ENCODE measurements around the gene PAX7. TPM values are rescaled to one million over a fixed set of nuclear protein-coding genes. Genes with fewer than 3 reads are reported as not detected.

Gene PAX7
- total RNA-seq, 2 donors from 2014 or later: not detected

- DNase-seq (no peak), ATAC-seq (no peak)
- intact Hi-C loops (cut with DNase I, micrococcal nuclease): no loop called here
Measured at GRCh38 chr1:18638835-18639364, 8.3 kb downstream of the PAX7 start.

- DNase-seq (no peak), ATAC-seq (no peak)
- intact Hi-C loops (cut with DNase I, micrococcal nuclease): no loop called here
Measured at GRCh38 chr1:18639368-18640055, 8.9 kb downstream of the PAX7 start.

GRCh38 chr1:18640228-18641004 is 9.8 kb downstream of the PAX7 start:
- intact Hi-C loops (cut with DNase I, micrococcal nuclease): no loop called here
- DNase-seq (no peak), ATAC-seq (no peak)

- intact Hi-C loops (cut with DNase I, micrococcal nuclease): no loop called here
- no peak for DNase-seq
- ATAC-seq: no peak
Measured at GRCh38 chr1:18641005-18641941, 10.6 kb downstream of the PAX7 start.

GRCh38 chr1:18642278-18643095 is 11.8 kb downstream of the PAX7 start:
- intact Hi-C loops (cut with DNase I, micrococcal nuclease): no loop called here
- no peak for DNase-seq
- ATAC-seq: no peak

GRCh38 chr1:18643154-18644012 is 12.7 kb downstream of the PAX7 start:
- DNase-seq: no peak
- intact Hi-C loops (cut with DNase I, micrococcal nuclease): no loop called here
- ATAC-seq: peak; percentile 23

- DNase-seq: no peak
- intact Hi-C loops (cut with DNase I, micrococcal nuclease): no loop called here
- no peak for ATAC-seq
Measured at GRCh38 chr1:18644013-18644399, 13.4 kb downstream of the PAX7 start.

- intact Hi-C loops (cut with DNase I, micrococcal nuclease): no loop called here
- DNase-seq: no peak
- ATAC-seq: no peak
Measured at GRCh38 chr1:18644446-18644845, 13.8 kb downstream of the PAX7 start.

GRCh38 chr1:18644973-18645746 is 14.5 kb downstream of the PAX7 start:
- intact Hi-C loops (cut with DNase I, micrococcal nuclease): no loop called here
- no peak for DNase-seq
- no peak for ATAC-seq

GRCh38 chr1:18645747-18646090 is 15.1 kb downstream of the PAX7 start:
- ATAC-seq (no peak), DNase-seq (no peak)
- intact Hi-C loops (cut with DNase I, micrococcal nuclease): no loop called here

- no peak for DNase-seq
- intact Hi-C loops (cut with DNase I, micrococcal nuclease): no loop called here
- no peak for ATAC-seq
Measured at GRCh38 chr1:18646091-18646785, 15.6 kb downstream of the PAX7 start.

- intact Hi-C loops (cut with DNase I, micrococcal nuclease): no loop called here
- DNase-seq (no peak), ATAC-seq (no peak)
Measured at GRCh38 chr1:18646786-18647410, 16.3 kb downstream of the PAX7 start.

GRCh38 chr1:18647681-18648214 is 17.1 kb downstream of the PAX7 start:
- intact Hi-C loops (cut with DNase I, micrococcal nuclease): no loop called here
- ATAC-seq: no peak
- DNase-seq: no peak

GRCh38 chr1:18649693-18650370 is 19.2 kb downstream of the PAX7 start:
- intact Hi-C loops (cut with DNase I, micrococcal nuclease): no loop called here
- ATAC-seq: no peak
- DNase-seq: no peak

GRCh38 chr1:18651713-18652112 is 21.1 kb downstream of the PAX7 start:
- DNase-seq: no peak
- ATAC-seq: no peak

More at GRCh38 chr1:18651713-18652112, 21.1 kb downstream of the PAX7 start:
- intact Hi-C loops (cut with DNase I, micrococcal nuclease): no loop called here

Data from left colon (tissue), 2 donors.